ENCODE results near the gene CDH23.

The CDH23 gene

DNA sequence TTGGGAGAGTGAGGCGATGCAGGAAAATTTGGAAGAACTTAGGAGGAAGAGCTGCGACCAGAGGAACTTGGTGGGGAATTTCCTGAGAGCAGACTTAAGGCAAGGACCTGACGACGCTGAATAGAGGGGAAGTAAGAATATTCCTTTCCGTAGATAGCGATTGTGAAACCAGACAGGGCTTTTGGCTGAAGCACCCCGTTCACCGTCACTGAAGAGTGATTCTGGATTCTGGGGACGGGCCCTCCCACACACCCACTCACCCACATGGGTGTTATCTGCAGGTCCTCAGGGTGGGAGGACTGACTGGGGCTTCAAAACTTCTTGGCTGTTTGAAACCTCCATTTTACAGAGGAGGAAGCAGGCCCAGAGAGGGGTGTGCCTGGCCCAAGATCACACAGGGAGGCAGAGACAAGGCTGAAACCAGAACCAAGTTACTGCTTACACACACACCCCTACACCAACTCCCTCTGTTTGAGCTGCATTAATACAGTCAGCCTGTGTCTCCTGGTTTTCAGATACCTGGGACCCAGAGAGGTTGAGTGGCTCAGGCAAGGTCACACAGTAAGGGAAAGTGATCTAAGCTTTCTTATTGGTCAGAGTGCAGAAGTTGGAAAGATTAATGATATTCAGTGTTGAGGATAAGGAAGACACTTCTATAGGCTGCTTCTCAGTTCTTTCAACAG lies 37.2 kb upstream of the CDH23 start:
- Histone ChIP-seq H3K4me3 (ENCODE audit: low read length) (no peak overlapping the region), H3K9ac (ENCODE audit: low read length) (no peak overlapping the region), H3K27me3 (ENCODE audit: control insufficient read depth, insufficient read depth, low read length) (no peaks in the 10 kb centered on the region), H3K4me1 (ENCODE audit: control insufficient read depth, insufficient read depth, low read length) (no peaks in the 10 kb centered on the region), H3K9me3 (ENCODE audit: control insufficient read depth, low read length) (no peaks in the 10 kb centered on the region), H3K36me3 (ENCODE audit: control insufficient read depth, insufficient read depth, low read length) (no peaks in the 10 kb centered on the region)

DNA sequence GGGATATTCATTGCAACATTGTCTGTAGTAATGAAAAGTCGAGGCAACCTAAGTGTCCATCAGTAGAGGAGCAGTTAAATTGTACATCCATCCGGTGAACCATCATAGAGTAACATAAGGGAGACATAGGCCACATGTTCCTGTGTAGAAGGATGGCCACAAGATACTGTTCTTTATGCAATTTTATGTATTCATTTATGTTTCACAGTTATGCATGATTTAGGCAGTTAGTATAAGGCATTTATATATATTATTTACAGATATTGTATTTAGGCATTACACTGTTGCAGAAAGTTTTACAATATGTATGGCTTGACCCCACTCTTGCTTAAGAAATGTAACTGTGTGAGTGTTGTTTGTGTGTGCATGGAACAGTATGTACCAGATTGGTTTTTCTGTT lies 36.0 kb upstream of the CDH23 start:
- H3K4me3 ChIP-seq (ENCODE audit: low read length), result no peak overlapping the region
- H3K4me1 ChIP-seq (ENCODE audit: control insufficient read depth, insufficient read depth, low read length), result no peaks in the 10 kb centered on the region
- H3K9ac ChIP-seq (ENCODE audit: low read length), result no peak overlapping the region
- no peaks in the 10 kb centered on the region for H3K27me3 ChIP-seq (ENCODE audit: control insufficient read depth, insufficient read depth, low read length)
- H3K9me3 ChIP-seq (ENCODE audit: control insufficient read depth, low read length), result no peaks in the 10 kb centered on the region
- no peaks in the 10 kb centered on the region for H3K36me3 ChIP-seq (ENCODE audit: control insufficient read depth, insufficient read depth, low read length)

DNA sequence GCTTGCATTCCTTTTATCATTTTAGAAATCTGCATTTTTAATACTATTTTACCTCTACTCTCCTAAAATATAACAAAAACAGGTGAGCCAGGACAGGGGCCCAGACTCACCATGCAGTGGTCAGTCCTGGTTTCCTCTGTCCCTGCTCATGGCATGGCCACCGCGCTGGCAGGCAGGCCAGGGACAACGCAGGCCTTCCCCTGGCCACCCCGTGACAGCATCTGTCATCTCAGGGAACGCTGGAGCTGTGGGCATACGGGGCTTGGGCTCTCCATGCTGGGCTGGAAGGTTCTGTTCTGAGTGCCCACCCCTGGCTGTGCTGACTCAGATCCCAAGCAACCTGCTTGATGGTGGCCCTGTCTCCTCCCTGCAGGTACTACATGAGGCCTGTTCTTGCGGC lies 35.1 kb upstream of the CDH23 start:
- Histone ChIP-seq H3K9ac (ENCODE audit: low read length) (no peak overlapping the region), H3K4me1 (ENCODE audit: control insufficient read depth, insufficient read depth, low read length) (no peaks in the 10 kb centered on the region), H3K27me3 (ENCODE audit: control insufficient read depth, insufficient read depth, low read length) (no peaks in the 10 kb centered on the region), H3K9me3 (ENCODE audit: control insufficient read depth, low read length) (no peaks in the 10 kb centered on the region), H3K36me3 (ENCODE audit: control insufficient read depth, insufficient read depth, low read length) (no peaks in the 10 kb centered on the region), H3K4me3 (ENCODE audit: low read length) (no peak overlapping the region)

- Histone ChIP-seq H3K4me1 (ENCODE audit: control insufficient read depth, insufficient read depth, low read length) (no peaks in the 10 kb centered on the region), H3K4me3 (ENCODE audit: low read length) (no peak overlapping the region), H3K9me3 (ENCODE audit: control insufficient read depth, low read length) (no peaks in the 10 kb centered on the region), H3K27me3 (ENCODE audit: control insufficient read depth, insufficient read depth, low read length) (no peaks in the 10 kb centered on the region), H3K36me3 (ENCODE audit: control insufficient read depth, insufficient read depth, low read length) (no peaks in the 10 kb centered on the region), H3K9ac (ENCODE audit: low read length) (no peak overlapping the region)
Observed at GRCh38 chr10:71362141-71362540, 34.6 kb upstream of the CDH23 start.

- H3K4me1 ChIP-seq (ENCODE audit: control insufficient read depth, insufficient read depth, low read length), result no peaks in the 10 kb centered on the region
- no peaks in the 10 kb centered on the region for H3K9me3 ChIP-seq (ENCODE audit: control insufficient read depth, low read length)
- H3K27me3 ChIP-seq (ENCODE audit: control insufficient read depth, insufficient read depth, low read length), result no peaks in the 10 kb centered on the region
- no peak overlapping the region for H3K4me3 ChIP-seq (ENCODE audit: low read length)
- H3K36me3 ChIP-seq (ENCODE audit: control insufficient read depth, insufficient read depth, low read length), result no peaks in the 10 kb centered on the region
- no peak overlapping the region for H3K9ac ChIP-seq (ENCODE audit: low read length)
Observed at GRCh38 chr10:71363936-71364335, 32.8 kb upstream of the CDH23 start.

DNA sequence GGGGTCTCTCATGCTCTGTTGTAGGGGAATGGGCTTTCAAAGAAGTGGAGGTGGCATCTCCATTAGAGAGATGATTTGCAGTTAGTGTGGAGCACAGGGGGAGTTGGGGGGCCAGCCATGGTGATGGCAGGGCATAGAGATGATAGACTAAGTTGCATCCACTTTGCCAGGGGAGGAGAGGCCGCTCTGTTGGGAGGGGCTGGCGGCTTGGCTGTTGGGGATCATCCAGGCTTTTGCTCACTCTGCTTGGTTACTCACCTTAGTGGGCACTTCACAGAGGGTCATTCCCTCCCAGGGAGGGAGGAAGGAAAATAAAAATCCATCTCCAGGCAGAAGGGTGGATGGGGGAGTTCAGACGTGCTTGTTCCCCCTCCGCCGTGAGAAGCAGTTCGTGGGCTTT lies 31.4 kb upstream of the CDH23 start:
- H3K4me3 ChIP-seq (ENCODE audit: low read length), result no peak overlapping the region
- no peak overlapping the region for H3K9ac ChIP-seq (ENCODE audit: low read length)
- no peaks in the 10 kb centered on the region for H3K27me3 ChIP-seq (ENCODE audit: control insufficient read depth, insufficient read depth, low read length)
- no peaks in the 10 kb centered on the region for H3K4me1 ChIP-seq (ENCODE audit: control insufficient read depth, insufficient read depth, low read length)
- H3K9me3 ChIP-seq (ENCODE audit: control insufficient read depth, low read length), result no peaks in the 10 kb centered on the region
- no peaks in the 10 kb centered on the region for H3K36me3 ChIP-seq (ENCODE audit: control insufficient read depth, insufficient read depth, low read length)

GRCh38 chr10:71366690-71367089 lies 30.0 kb upstream of the CDH23 start:
- Histone ChIP-seq H3K9ac (ENCODE audit: low read length) (no peak overlapping the region), H3K27me3 (ENCODE audit: control insufficient read depth, insufficient read depth, low read length) (no peaks in the 10 kb centered on the region), H3K9me3 (ENCODE audit: control insufficient read depth, low read length) (no peaks in the 10 kb centered on the region), H3K36me3 (ENCODE audit: control insufficient read depth, insufficient read depth, low read length) (no peaks in the 10 kb centered on the region), H3K4me3 (ENCODE audit: low read length) (no peak overlapping the region), H3K4me1 (ENCODE audit: control insufficient read depth, insufficient read depth, low read length) (no peaks in the 10 kb centered on the region)

- no peak overlapping the region for H3K4me3 ChIP-seq (ENCODE audit: low read length)
- H3K9ac ChIP-seq (ENCODE audit: low read length), result no peak overlapping the region
Observed at GRCh38 chr10:71367271-71367670, 29.4 kb upstream of the CDH23 start.

DNA sequence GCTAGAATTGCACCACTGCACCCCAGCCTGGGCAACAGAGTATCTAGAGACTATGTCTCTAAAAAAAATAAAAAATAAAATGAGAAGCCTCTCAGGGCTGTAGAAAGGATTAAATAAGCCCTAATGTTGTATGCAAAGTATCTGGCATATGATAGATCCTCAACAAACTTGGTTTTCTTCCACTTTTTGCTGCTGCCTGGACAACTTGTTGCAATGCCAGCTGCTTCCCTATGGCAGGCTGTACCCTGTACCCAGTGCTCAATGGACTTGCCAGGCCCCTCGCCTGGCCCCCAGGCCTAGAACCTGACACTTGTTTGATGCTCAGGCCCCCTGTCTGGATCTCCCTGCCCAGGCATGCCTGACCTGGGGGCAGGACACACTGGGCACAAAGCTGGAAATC lies 28.5 kb upstream of the CDH23 start:
- H3K36me3 ChIP-seq (ENCODE audit: control insufficient read depth, insufficient read depth, low read length), result no peaks in the 10 kb centered on the region
- no peaks in the 10 kb centered on the region for H3K4me1 ChIP-seq (ENCODE audit: control insufficient read depth, insufficient read depth, low read length)
- H3K9me3 ChIP-seq (ENCODE audit: control insufficient read depth, low read length), result no peaks in the 10 kb centered on the region
- H3K9ac ChIP-seq (ENCODE audit: low read length), result no peak overlapping the region
- H3K4me3 ChIP-seq (ENCODE audit: low read length), result no peak overlapping the region
- H3K27me3 ChIP-seq (ENCODE audit: control insufficient read depth, insufficient read depth, low read length), result no peaks in the 10 kb centered on the region

More at GRCh38 chr10:71367271-71367670, 29.4 kb upstream of the CDH23 start:
- H3K36me3 ChIP-seq (ENCODE audit: control insufficient read depth, insufficient read depth, low read length), result no peaks in the 10 kb centered on the region
- H3K9me3 ChIP-seq (ENCODE audit: control insufficient read depth, low read length), result no peaks in the 10 kb centered on the region
- H3K4me1 ChIP-seq (ENCODE audit: control insufficient read depth, insufficient read depth, low read length), result no peaks in the 10 kb centered on the region
- no peaks in the 10 kb centered on the region for H3K27me3 ChIP-seq (ENCODE audit: control insufficient read depth, insufficient read depth, low read length)

- no peaks in the 10 kb centered on the region for H3K9me3 ChIP-seq (ENCODE audit: control insufficient read depth, low read length)
- H3K27me3 ChIP-seq (ENCODE audit: control insufficient read depth, insufficient read depth, low read length), result no peaks in the 10 kb centered on the region
- no peaks in the 10 kb centered on the region for H3K4me1 ChIP-seq (ENCODE audit: control insufficient read depth, insufficient read depth, low read length)
- H3K9ac ChIP-seq (ENCODE audit: low read length), result no peak overlapping the region
- H3K36me3 ChIP-seq (ENCODE audit: control insufficient read depth, insufficient read depth, low read length), result no peaks in the 10 kb centered on the region
- no peak overlapping the region for H3K4me3 ChIP-seq (ENCODE audit: low read length)
Observed at GRCh38 chr10:71368643-71369042, 28.1 kb upstream of the CDH23 start.

- H3K27me3 ChIP-seq (ENCODE audit: control insufficient read depth, insufficient read depth, low read length), result no peaks in the 10 kb centered on the region
- H3K9me3 ChIP-seq (ENCODE audit: control insufficient read depth, low read length), result no peaks in the 10 kb centered on the region
- H3K4me3 ChIP-seq (ENCODE audit: low read length), result no peak overlapping the region
Observed at GRCh38 chr10:71369602-71370001, 27.1 kb upstream of the CDH23 start.

GRCh38 chr10:71370031-71370430 lies 26.7 kb upstream of the CDH23 start:
- H3K27me3 ChIP-seq (ENCODE audit: control insufficient read depth, insufficient read depth, low read length), result no peaks in the 10 kb centered on the region
- no peaks in the 10 kb centered on the region for H3K36me3 ChIP-seq (ENCODE audit: control insufficient read depth, insufficient read depth, low read length)
- H3K9ac ChIP-seq (ENCODE audit: low read length), result no peak overlapping the region
- no peaks in the 10 kb centered on the region for H3K4me1 ChIP-seq (ENCODE audit: control insufficient read depth, insufficient read depth, low read length)
- H3K9me3 ChIP-seq (ENCODE audit: control insufficient read depth, low read length), result no peaks in the 10 kb centered on the region
- H3K4me3 ChIP-seq (ENCODE audit: low read length), result no peak overlapping the region

More at GRCh38 chr10:71369602-71370001, 27.1 kb upstream of the CDH23 start:
- H3K4me1 ChIP-seq (ENCODE audit: control insufficient read depth, insufficient read depth, low read length), result no peaks in the 10 kb centered on the region
- H3K36me3 ChIP-seq (ENCODE audit: control insufficient read depth, insufficient read depth, low read length), result no peaks in the 10 kb centered on the region
- H3K9ac ChIP-seq (ENCODE audit: low read length), result no peak overlapping the region

GRCh38 chr10:71371750-71372166 lies 25.0 kb upstream of the CDH23 start:
- H3K4me1 ChIP-seq (ENCODE audit: control insufficient read depth, insufficient read depth, low read length), result peaks cover 12% of the 10 kb centered on the region
- H3K9me3 ChIP-seq (ENCODE audit: control insufficient read depth, low read length), result no peaks in the 10 kb centered on the region
- H3K27me3 ChIP-seq (ENCODE audit: control insufficient read depth, insufficient read depth, low read length), result no peaks in the 10 kb centered on the region
- H3K4me3 ChIP-seq (ENCODE audit: low read length), result no peak overlapping the region
- no peak overlapping the region for H3K9ac ChIP-seq (ENCODE audit: low read length)
- H3K36me3 ChIP-seq (ENCODE audit: control insufficient read depth, insufficient read depth, low read length), result no peaks in the 10 kb centered on the region
